GM19099 (cell line): ENCODE measurements around the gene MAPKBP1.

ENCODE experiments used
- POLR2A ChIP-seq: IDR thresholded peaks from 3 replicates; pipeline ENCODE4 v1.6.1; 2011; ENCODE audit warnings: low read depth; ENCODE audit not compliant: insufficient read length; ENCODE audit errors: extremely low read depth

MAPKBP1 gene

DNA sequence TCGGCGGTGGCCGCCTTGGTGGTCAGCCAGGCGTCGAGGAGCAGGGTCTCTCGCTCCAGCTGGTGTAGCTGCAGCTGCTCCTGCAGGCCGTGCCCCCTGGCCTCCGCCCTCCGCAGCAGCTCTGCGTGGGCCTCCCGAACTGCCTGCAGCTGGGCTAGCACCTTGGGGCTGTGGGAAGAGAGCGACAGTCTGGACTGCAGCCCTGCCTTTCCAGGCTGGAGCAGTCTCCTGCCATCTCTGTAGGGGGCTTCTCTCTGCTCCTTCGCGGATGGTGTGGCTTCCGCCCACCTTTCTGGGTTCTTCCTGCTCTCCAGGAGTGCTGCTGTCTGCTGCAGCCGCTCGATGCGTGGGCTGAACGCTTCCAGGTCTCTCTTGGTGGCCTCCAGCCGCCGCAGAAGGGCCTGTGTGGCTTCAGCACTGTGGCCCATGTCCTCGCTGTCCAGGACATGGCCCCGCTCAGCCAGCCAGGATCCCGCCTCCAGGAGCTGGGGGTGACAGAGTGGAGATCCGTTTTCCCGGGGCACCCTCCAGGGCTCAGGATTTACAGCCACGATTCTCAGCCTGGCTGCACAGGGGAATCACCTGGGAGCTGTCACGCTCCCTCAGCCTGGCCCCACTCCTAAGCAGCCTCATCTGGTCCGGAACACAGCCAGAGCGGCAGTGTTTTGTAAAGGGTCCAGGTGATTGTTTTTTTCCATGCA, 81.1 kb downstream of the MAPKBP1 start:
- TF ChIP-seq POLR2A = no peak

DNA sequence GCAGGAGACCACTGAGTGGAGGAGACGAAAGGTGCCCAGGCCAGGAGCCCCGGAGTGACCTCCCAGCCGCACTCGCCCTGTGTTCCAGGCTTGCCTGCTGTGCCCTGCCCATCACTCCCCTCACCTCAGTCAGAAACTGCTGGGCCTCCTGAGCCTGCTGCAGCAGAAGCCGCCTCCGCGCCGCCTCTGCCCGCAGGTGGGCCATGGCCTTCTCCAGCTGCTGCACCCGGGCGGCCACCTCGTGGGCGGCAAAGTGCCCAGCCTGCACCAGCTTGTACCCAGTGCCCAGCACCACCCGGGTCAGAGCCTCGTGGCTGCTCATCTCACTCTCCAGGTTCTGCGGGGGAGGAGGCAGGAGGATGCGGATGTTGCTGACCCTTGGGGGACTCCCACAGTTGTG, 82.0 kb downstream of the MAPKBP1 start:
- no peak for TF ChIP-seq POLR2A

DNA sequence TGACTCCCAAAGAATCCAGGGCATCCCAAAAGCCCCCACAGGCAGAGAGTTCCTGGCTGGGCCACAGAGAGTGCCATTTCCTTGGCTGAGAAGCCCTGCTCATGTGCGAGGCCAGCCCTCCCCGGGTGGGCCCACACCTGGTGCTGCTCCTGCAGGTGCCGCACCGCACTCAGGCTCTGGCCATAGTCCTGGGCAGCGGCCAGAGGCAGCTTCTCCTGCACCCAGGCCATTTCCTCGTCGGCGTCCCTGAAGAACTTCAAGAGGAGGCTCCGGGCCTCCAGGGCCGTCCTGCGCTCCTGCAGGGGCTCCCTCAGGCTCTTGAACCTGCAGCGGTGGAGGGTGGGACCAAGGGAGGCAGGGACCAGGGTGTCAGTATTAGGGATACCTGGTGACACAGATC, 82.4 kb downstream of the MAPKBP1 start:
- no peak for TF ChIP-seq POLR2A

DNA sequence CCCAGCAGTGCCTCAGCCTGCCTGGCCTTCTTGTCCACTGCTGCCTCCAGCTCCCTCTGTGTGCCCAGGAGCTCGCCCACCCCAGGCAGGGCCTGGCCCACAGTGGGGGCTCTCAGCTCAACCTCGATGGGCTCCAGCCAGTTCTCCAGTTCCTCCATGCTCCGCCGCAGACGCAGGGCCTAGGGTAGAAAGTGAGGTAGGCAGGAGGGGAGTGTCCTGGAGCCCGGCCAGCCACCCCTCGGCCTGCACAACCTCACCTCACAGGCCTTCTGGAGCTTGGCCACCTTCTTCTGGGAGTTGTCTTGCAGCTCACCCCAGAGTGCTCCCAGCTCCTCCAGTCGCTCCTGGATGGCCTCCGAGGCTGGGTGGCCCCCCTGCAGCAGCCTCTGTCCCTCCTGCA, 83.0 kb downstream of the MAPKBP1 start:
- TF ChIP-seq POLR2A = no peak

- TF ChIP-seq POLR2A = no peak
Measured at GRCh38 chr15:41858756-41859155, 84.5 kb downstream of the MAPKBP1 start.

DNA sequence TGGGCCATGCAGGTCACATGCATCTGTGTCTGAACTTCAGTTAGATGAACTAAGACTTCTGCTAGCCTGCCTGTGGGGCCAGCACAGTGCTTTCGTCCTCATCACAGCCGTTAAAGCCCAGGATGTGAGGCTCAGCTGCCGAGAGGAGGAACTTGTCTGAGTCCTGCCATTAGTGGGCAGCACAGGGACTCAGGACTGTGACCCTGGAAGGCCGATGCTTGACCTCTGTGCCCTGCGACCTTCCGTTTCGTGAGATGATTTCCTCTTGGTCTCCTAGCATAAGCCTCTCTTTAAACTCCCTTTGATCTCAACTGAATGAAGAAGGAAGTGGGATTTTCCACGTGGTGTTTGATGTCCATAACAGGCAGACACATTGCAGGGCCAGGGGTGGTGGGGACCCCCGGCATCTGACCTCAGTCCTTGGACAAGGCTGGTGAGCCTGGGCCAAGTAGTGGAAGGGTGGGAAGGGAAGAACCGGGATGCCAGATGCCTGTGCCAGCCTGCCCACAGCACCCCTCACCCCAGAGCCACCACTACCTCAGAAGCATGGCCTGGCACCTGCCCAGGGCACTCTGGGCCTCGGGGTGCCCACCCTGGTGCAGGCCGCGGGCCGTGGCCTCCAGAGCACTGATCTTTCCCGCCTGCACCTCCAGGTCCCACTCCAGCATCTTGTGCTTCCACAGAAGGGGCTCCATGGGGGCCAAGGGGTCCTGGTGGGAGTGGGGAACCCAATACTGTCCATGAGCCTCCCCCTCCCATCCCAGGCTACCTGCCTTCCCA, 86.0 kb downstream of the MAPKBP1 start:
- TF ChIP-seq POLR2A = no peak

DNA sequence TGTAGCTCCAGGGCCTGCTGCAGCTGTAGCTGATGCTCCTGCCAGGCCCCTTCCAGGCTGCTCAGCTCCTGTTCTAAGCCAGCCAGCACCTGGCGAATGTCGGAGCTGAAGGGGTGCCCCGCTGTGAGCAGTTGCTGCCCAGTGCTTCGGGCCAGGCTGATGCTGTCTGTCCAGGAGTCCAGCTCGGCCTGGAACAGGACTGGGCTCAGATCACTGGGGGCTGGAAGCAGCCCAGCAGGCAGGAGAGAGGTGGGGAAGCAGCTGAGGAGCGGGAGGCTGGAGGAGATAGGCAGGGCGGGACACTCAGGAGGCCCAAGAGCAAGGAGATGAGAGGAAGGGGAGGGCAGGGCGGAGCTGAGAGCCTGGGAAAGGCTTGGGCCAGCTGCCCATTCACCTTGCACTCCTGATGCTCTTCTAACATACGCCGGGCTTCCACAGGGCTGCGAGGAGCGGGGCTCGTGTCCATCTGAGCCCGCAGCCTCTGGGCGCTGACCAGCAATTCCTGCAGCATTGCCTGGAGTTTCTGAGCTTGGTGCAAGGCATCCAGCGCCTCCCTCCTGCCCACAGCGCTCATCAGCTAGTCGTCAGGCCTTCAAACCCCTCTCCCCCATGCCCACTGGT, 87.6 kb downstream of the MAPKBP1 start:
- no peak for TF ChIP-seq POLR2A

- TF ChIP-seq POLR2A = no peak
Measured at GRCh38 chr15:41862515-41863116, 88.3 kb downstream of the MAPKBP1 start.

GRCh38 chr15:41865490-41866055, 91.3 kb downstream of the MAPKBP1 start:
- no peak for TF ChIP-seq POLR2A

DNA sequence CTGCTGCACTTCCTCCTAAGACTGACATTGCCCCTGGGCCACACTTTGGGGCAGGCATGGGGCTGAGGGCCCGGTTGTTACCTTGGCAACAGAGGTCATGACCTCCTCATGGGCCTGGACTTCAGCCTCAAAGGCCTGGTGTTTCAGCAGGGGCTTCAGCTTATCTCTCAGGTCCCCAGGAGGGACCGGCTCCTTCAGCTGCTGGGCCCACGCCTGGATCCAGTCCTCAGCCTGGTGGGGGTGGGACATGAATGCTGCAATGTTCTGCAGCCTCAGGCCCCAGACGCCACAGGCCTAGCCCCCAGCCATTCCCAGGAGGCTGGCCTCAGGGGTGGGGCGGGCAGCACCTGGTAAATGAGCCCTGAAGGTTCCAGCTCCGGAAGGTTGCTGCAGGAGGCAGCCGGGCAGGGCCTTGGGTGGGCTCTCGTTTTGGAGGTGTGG, 92.0 kb downstream of the MAPKBP1 start:
- TF ChIP-seq POLR2A = no peak

GRCh38 chr15:41866872-41867579, 92.7 kb downstream of the MAPKBP1 start:
- no peak for TF ChIP-seq POLR2A

GRCh38 chr15:41868321-41868720, 94.0 kb downstream of the MAPKBP1 start:
- TF ChIP-seq POLR2A = no peak

GRCh38 chr15:41869770-41870688, 95.7 kb downstream of the MAPKBP1 start:
- no peak for TF ChIP-seq POLR2A
